IMR-90 (cell line): ENCODE data around the gene CPNE2. TPM values are rescaled to one million over a fixed set of nuclear protein-coding genes. Genes with fewer than 3 reads are reported as not detected.

Experiments
- ATAC-seq: fragments of 200-7000 bp; cut with Tn5 transposase; 2 replicates; pipeline ENCODE4 v1.9.1; 2020; ENCODE audit warnings: low read depth, mild to moderate bottlenecking, moderate library complexity
- BruUV-seq: library from RNA; stranded (reverse); fragments of 400-500 nt; replicated peaks from 2 replicates; lab custom pipeline; 2021; lab: Mats Ljungman, UMichigan
- CTCF ChIA-PET: fragments of 300-600 bp; formaldehyde crosslinking; extraction: SDS; loops from one replicate; lab custom pipeline; 2021; ENCODE audit warnings: antibody characterized with exemption; lab: Yijun Ruan, JAX
- POLR2A ChIA-PET: fragments of 300-600 bp; sonication (Branson Sonifier 250); formaldehyde crosslinking; loops from one replicate; lab custom pipeline; 2022; ENCODE audit warnings: antibody characterized with exemption; ENCODE audit not compliant: unreplicated experiment; lab: Charles Lee
- DNase-seq: peaks from one replicate; pipeline ENCODE4 v3.0.0; 2013
- H2AFZ ChIP-seq: replicated peaks from 2 replicates; pipeline ENCODE3; 2013; ENCODE audit warnings: low read length, mild to moderate bottlenecking; ENCODE audit not compliant: poor library complexity
- H2AK5ac ChIP-seq: 2 replicates; pipeline ENCODE4 v1.6.1; 2013; ENCODE audit warnings: low read depth, low read length, inconsistent platforms
- H2AK9ac ChIP-seq: replicated peaks from 2 replicates; pipeline ENCODE3; 2013; ENCODE audit warnings: mild to moderate bottlenecking, low read depth, low read length, moderate library complexity; ENCODE audit not compliant: poor library complexity
- H2BK120ac ChIP-seq: 2 replicates; pipeline ENCODE4 v1.6.1; 2013; ENCODE audit warnings: low read depth, low read length, inconsistent platforms
- H2BK15ac ChIP-seq: 3 replicates; pipeline ENCODE4 v1.6.1; 2013; ENCODE audit warnings: low read depth, low read length, inconsistent platforms
- H2BK20ac ChIP-seq: 2 replicates; pipeline ENCODE4 v1.6.1; 2013; ENCODE audit warnings: low read depth, mild to moderate bottlenecking, inconsistent platforms, low read length, moderate library complexity
- H2BK5ac ChIP-seq: 2 replicates; pipeline ENCODE4 v1.6.1; 2013; ENCODE audit warnings: mild to moderate bottlenecking, low read depth, low read length, inconsistent platforms; ENCODE audit not compliant: poor library complexity, severe bottlenecking
- H3K14ac ChIP-seq: replicated peaks from 2 replicates; pipeline ENCODE4 v1.6.1; 2013; ENCODE audit warnings: low read depth, low read length, inconsistent platforms
- H3K18ac ChIP-seq: 2 replicates; pipeline ENCODE4 v1.6.1; 2013; ENCODE audit warnings: low read depth, low read length, control low read depth
- H3K23ac ChIP-seq: 2 replicates; pipeline ENCODE4 v1.6.1; 2013; ENCODE audit warnings: low read depth, low read length, inconsistent platforms
- H3K27ac ChIP-seq: 2 replicates; pipeline ENCODE4 v1.5.1; 2013; ENCODE audit warnings: mild to moderate bottlenecking, control low read depth, low read length; ENCODE audit not compliant: insufficient read depth
- H3K27me3 ChIP-seq: 2 replicates; pipeline ENCODE4 v1.6.1; 2013; ENCODE audit warnings: low read length; ENCODE audit not compliant: control insufficient read depth, insufficient read depth
- H3K36me3 ChIP-seq: 2 replicates; pipeline ENCODE4 v1.6.1; 2013; ENCODE audit warnings: low read length, mixed read lengths; ENCODE audit not compliant: control insufficient read depth, insufficient read depth
- H3K4ac ChIP-seq: 2 replicates; pipeline ENCODE4 v1.6.1; 2013; ENCODE audit warnings: low read depth, low read length, inconsistent platforms
- H3K4me1 ChIP-seq: 2 replicates; pipeline ENCODE4 v1.6.1; 2013; ENCODE audit warnings: low read length, mixed read lengths; ENCODE audit not compliant: control insufficient read depth, insufficient read depth
- H3K4me2 ChIP-seq: 2 replicates; pipeline ENCODE4 v1.6.1; 2013; ENCODE audit warnings: low read depth, mild to moderate bottlenecking, control low read depth, low read length, moderate library complexity
- H3K4me3 ChIP-seq: 2 replicates; pipeline ENCODE4 v1.5.1; 2013; ENCODE audit warnings: low read depth, mild to moderate bottlenecking, control low read depth, low read length, moderate library complexity; ENCODE audit not compliant: insufficient read depth
- H3K56ac ChIP-seq: 2 replicates; pipeline ENCODE4 v1.6.1; 2013; ENCODE audit warnings: low read length, inconsistent platforms; ENCODE audit not compliant: insufficient read depth; ENCODE audit errors: extremely low read depth
- H3K79me1 ChIP-seq, 2 experiments: 2 replicates each; pipeline ENCODE4 v1.6.1; 2013; ENCODE audit warnings: low read length in 2 of 2, inconsistent platforms in 1 of 2, low read depth in 1 of 2
- H3K9ac ChIP-seq: 2 replicates; pipeline ENCODE4 v1.6.1; 2013; ENCODE audit warnings: low read depth, low read length, control low read depth
- H3K9me1 ChIP-seq: 2 replicates; pipeline ENCODE4 v1.6.1; 2013; ENCODE audit warnings: low read length, inconsistent platforms; ENCODE audit not compliant: insufficient read depth
- H3K9me3 ChIP-seq: 2 replicates; pipeline ENCODE4 v1.6.1; 2013; ENCODE audit warnings: low read length; ENCODE audit not compliant: control insufficient read depth, insufficient read depth
- H4K20me1 ChIP-seq: 2 replicates; pipeline ENCODE4 v1.6.1; 2013; ENCODE audit warnings: low read length, inconsistent platforms; ENCODE audit not compliant: insufficient read depth
- H4K5ac ChIP-seq: 2 replicates; pipeline ENCODE4 v1.6.1; 2013; ENCODE audit warnings: mild to moderate bottlenecking, low read depth, low read length, control low read depth
- H4K8ac ChIP-seq, 2 experiments: 2 replicates each; pipeline ENCODE4 v1.6.1; 2013; ENCODE audit warnings: low read depth in 2 of 2, low read length in 2 of 2, control low read depth in 1 of 2, inconsistent platforms in 1 of 2
- H4K91ac ChIP-seq: 2 replicates; pipeline ENCODE4 v1.6.1; 2013; ENCODE audit warnings: low read depth, low read length, inconsistent platforms; ENCODE audit not compliant: insufficient read depth
- MXI1 ChIP-seq: IDR thresholded peaks from 2 replicates; pipeline ENCODE4 v1.6.1; 2012; ENCODE audit warnings: low read depth, mild to moderate bottlenecking, low read length, moderate library complexity, borderline replicate concordance
- NFE2L2 ChIP-seq: fragments of 150-350 bp; IDR thresholded peaks from 2 replicates; pipeline ENCODE4 v1.6.1; 2016; ENCODE audit warnings: low read depth, mild to moderate bottlenecking, low read length
- RAD21 ChIP-seq: IDR thresholded peaks from 2 replicates; pipeline ENCODE4 v1.6.1; 2012; ENCODE audit warnings: low read length, improper control_type of control experiment
- USF2 ChIP-seq: fragments of 150-350 bp; IDR thresholded peaks from 2 replicates; pipeline ENCODE4 v1.6.1; 2017; ENCODE audit warnings: mild to moderate bottlenecking, antibody characterized with exemption, low read length, low read depth
- WGBS, 2 experiments: methylation state at CpG; one replicate each; pipeline versions ENCODE4 v1.1.5 to v1.1.7; 2013; ENCODE audit warnings: missing lambda C conversion rate in 2 of 2; ENCODE audit not compliant: insufficient read length in 1 of 2; ENCODE audit errors: extremely low coverage in 2 of 2; 5-methylcytosine and 5-hydroxymethylcytosine counted together
- dilution Hi-C: fragments of 300-500 bp; cut with HindIII; formaldehyde crosslinking; loops from one replicate; pipeline ENCODE4 v1.14.3; 2018; ENCODE audit warnings: low sequenced_read_pairs; ENCODE audit not compliant: unreplicated experiment
- in situ Hi-C: fragments of 300-500 bp; cut with MboI; formaldehyde crosslinking; loops from 3 replicates; pipeline ENCODE4 v1.14.3; 2019; ENCODE audit warnings: low sequenced_read_pairs, inconsistent platforms, mixed read lengths
- intact Hi-C: fragments of 100-400 bp; cut with micrococcal nuclease; formaldehyde crosslinking; loops from 2 replicates; pipeline ENCODE4 v1.10.0; 2022
- polyA plus RNA-seq, 3 experiments: library from polyadenylated mRNA; depleted of rRNA; stranded (reverse); fragments of >200 nt; gene quantifications; 2 replicates each; pipeline ENCODE4 v1.2.3, GENCODE V29; 2012; ENCODE audit warnings: low replicate concordance in 1 of 3
- total RNA-seq: library from RNA; depleted of rRNA; stranded (reverse); fragments of >200 nt; gene quantifications from 2 replicates; pipeline ENCODE4 v1.2.3, GENCODE V29; 2012

Gene CPNE2
- total and polyA plus RNA-seq, 2 of the 4 experiments (the other 2 are of a cell fraction) = 15.4 to 48.0 TPM

GRCh38 chr16:57071831-57072582 is 20.4 kb upstream of the CPNE2 start:
- Histone ChIP-seq H2BK5ac (no peak overlapping the region), H3K9me3 (no peaks in the 10 kb centered on the region), H2BK20ac (no peak overlapping the region), H3K79me1 (no peaks in the 10 kb centered on the region), H3K27me3 (no peaks in the 10 kb centered on the region), H3K14ac (no peak overlapping the region), H4K20me1 (no peaks in the 10 kb centered on the region; the same call in 1 of the 2 replicates), H3K27ac (no peak overlapping the region), H2AK5ac (no peak overlapping the region), H3K18ac (no peak overlapping the region), H3K4me1 (no peaks in the 10 kb centered on the region), H3K9me1 (peaks cover 6% of the 10 kb centered on the region; the same call in 1 of the 2 replicates), H2BK120ac (no peak overlapping the region), H2AFZ (peak overlapping the region; percentile 59), H3K4ac (no peak overlapping the region), H3K4me2 (no peak overlapping the region), H4K5ac (no peak overlapping the region), H4K91ac (no peak overlapping the region), H2AK9ac (no peak overlapping the region), H3K36me3 (peaks cover 3% of the 10 kb centered on the region; the same call in 1 of the 2 replicates), H2BK15ac (no peak overlapping the region), H3K9ac (no peak overlapping the region), H3K56ac (no peak overlapping the region), H3K4me3 (no peak overlapping the region), H3K23ac (no peak overlapping the region), H4K8ac (no peak overlapping the region)
- TF ChIP-seq MXI1 = no peak
- TF ChIP-seq RAD21 = no peak
- no peak for TF ChIP-seq USF2
- no peak for TF ChIP-seq NFE2L2
- CTCF ChIA-PET = interaction anchor here (1.4 kb wide), 1 partner anchor 12 kb away, joined by 4 read pairs; no protein-coding TSS in a partner anchor
- no TSS peak for BruUV-seq
- peak; percentile 46; the same call in 1 of the 2 replicates for ATAC-seq
- POLR2A ChIA-PET = no interaction called here
- dilution Hi-C loops = no loop called here
- in situ Hi-C loops = no loop called here
- peak; percentile 62 for DNase-seq
- intact Hi-C loops = no loop called here
- 100% methylated on average over 1 of the region's 3 CpGs; no CpG with 5 or more reads in 1 of the 2 experiments for WGBS, 2 experiments
